ENCODE measurements around the gene PLEKHA4. TPM values are rescaled to one million over a fixed set of nuclear protein-coding genes. Genes with fewer than 3 reads are reported as not detected.
"Not testable (repeated sequence)": the region's sequence is repeated elsewhere in the genome, so short reads cannot be mapped to it uniquely, and the experiment has no call there.

The PLEKHA4 gene
- total RNA-seq, 1 donor from 2014 or later = 40.0 TPM

- H3K4me1 Mint-ChIP-seq (ENCODE audit: unreplicated experiment) = peaks cover 3% of the 10 kb centered on the region
- peaks cover 7% of the 10 kb centered on the region for H3K36me3 Mint-ChIP-seq (ENCODE audit: unreplicated experiment)
- no peaks in the 10 kb centered on the region for H3K9me3 Mint-ChIP-seq (ENCODE audit: unreplicated experiment)
- TF ChIP-seq CTCF (IDR thresholded peaks at IDR 0.05) = no peak
- DNase-seq (ENCODE audit: extremely low spot score, unreplicated experiment) = no peak
- no peaks in the 10 kb centered on the region for H3K27me3 Mint-ChIP-seq (ENCODE audit: unreplicated experiment)
- H3K4me3 Mint-ChIP-seq (ENCODE audit: unreplicated experiment) = no peak overlapping the region
- H3K27ac Mint-ChIP-seq (ENCODE audit: unreplicated experiment) = no peak overlapping the region
Observed at GRCh38 chr19:48881741-48882657, 13.6 kb upstream of the PLEKHA4 start.

GRCh38 chr19:48879696-48880095, 11.3 kb upstream of the PLEKHA4 start:
- not testable (repeated sequence) for H3K4me3 Mint-ChIP-seq (ENCODE audit: unreplicated experiment); DNase-seq (ENCODE audit: extremely low spot score, unreplicated experiment); H3K9me3 Mint-ChIP-seq (ENCODE audit: unreplicated experiment); H3K27me3 Mint-ChIP-seq (ENCODE audit: unreplicated experiment)
- peaks cover 24% of the 10 kb centered on the region for H3K36me3 Mint-ChIP-seq (ENCODE audit: unreplicated experiment)
- H3K4me1 Mint-ChIP-seq (ENCODE audit: unreplicated experiment) = peaks cover 17% of the 10 kb centered on the region
- H3K27ac Mint-ChIP-seq (ENCODE audit: unreplicated experiment) = peak overlapping the region; percentile 23

- Mint-ChIP-seq H3K27ac (ENCODE audit: unreplicated experiment) (no peak overlapping the region), H3K36me3 (ENCODE audit: unreplicated experiment) (peaks cover 30% of the 10 kb centered on the region), H3K27me3 (ENCODE audit: unreplicated experiment) (no peaks in the 10 kb centered on the region), H3K4me3 (ENCODE audit: unreplicated experiment) (no peak overlapping the region), H3K9me3 (ENCODE audit: unreplicated experiment) (no peaks in the 10 kb centered on the region), H3K4me1 (ENCODE audit: unreplicated experiment) (peaks cover 21% of the 10 kb centered on the region)
- TF ChIP-seq CTCF (IDR thresholded peaks at IDR 0.05) = no peak
- DNase-seq (ENCODE audit: extremely low spot score, unreplicated experiment) = no peak
Observed at GRCh38 chr19:48879025-48879637, 10.7 kb upstream of the PLEKHA4 start.

GRCh38 chr19:48878196-48879024, 10.0 kb upstream of the PLEKHA4 start:
- H3K9me3 Mint-ChIP-seq (ENCODE audit: unreplicated experiment) = no peaks in the 10 kb centered on the region
- H3K4me1 Mint-ChIP-seq (ENCODE audit: unreplicated experiment) = peaks cover 28% of the 10 kb centered on the region
- TF ChIP-seq CTCF (IDR thresholded peaks at IDR 0.05) = no peak
- peak overlapping the region; percentile 44 for H3K27ac Mint-ChIP-seq (ENCODE audit: unreplicated experiment)
- H3K4me3 Mint-ChIP-seq (ENCODE audit: unreplicated experiment) = no peak overlapping the region
- no peak for DNase-seq (ENCODE audit: extremely low spot score, unreplicated experiment)
- H3K27me3 Mint-ChIP-seq (ENCODE audit: unreplicated experiment) = no peaks in the 10 kb centered on the region
- peaks cover 37% of the 10 kb centered on the region for H3K36me3 Mint-ChIP-seq (ENCODE audit: unreplicated experiment)

GRCh38 chr19:48877855-48878195, 9.4 kb upstream of the PLEKHA4 start:
- peak overlapping the region; percentile 44 for H3K27ac Mint-ChIP-seq (ENCODE audit: unreplicated experiment)
- TF ChIP-seq CTCF (IDR thresholded peaks at IDR 0.05) = no peak
- no peak for DNase-seq (ENCODE audit: extremely low spot score, unreplicated experiment)
- H3K4me3 Mint-ChIP-seq (ENCODE audit: unreplicated experiment) = no peak overlapping the region
- no peaks in the 10 kb centered on the region for H3K9me3 Mint-ChIP-seq (ENCODE audit: unreplicated experiment)
- peaks cover 31% of the 10 kb centered on the region for H3K4me1 Mint-ChIP-seq (ENCODE audit: unreplicated experiment)
- peaks cover 42% of the 10 kb centered on the region for H3K36me3 Mint-ChIP-seq (ENCODE audit: unreplicated experiment)
- H3K27me3 Mint-ChIP-seq (ENCODE audit: unreplicated experiment) = no peaks in the 10 kb centered on the region

GRCh38 chr19:48876043-48876981, 7.9 kb upstream of the PLEKHA4 start:
- Mint-ChIP-seq H3K4me3 (ENCODE audit: unreplicated experiment) (peak overlapping the region; percentile 97), H3K36me3 (ENCODE audit: unreplicated experiment) (peaks cover 44% of the 10 kb centered on the region)
- H3K9me3 Mint-ChIP-seq (ENCODE audit: unreplicated experiment) = not testable (repeated sequence)

More at GRCh38 chr19:48876043-48876981, 7.9 kb upstream of the PLEKHA4 start:
- peaks cover 34% of the 10 kb centered on the region for H3K4me1 Mint-ChIP-seq (ENCODE audit: unreplicated experiment)
- not testable (repeated sequence) for H3K27me3 Mint-ChIP-seq (ENCODE audit: unreplicated experiment); DNase-seq (ENCODE audit: extremely low spot score, unreplicated experiment)
- H3K27ac Mint-ChIP-seq (ENCODE audit: unreplicated experiment) = peak overlapping the region; percentile 100
